ENCODE results near the gene MORC4.

Gene MORC4

DNA sequence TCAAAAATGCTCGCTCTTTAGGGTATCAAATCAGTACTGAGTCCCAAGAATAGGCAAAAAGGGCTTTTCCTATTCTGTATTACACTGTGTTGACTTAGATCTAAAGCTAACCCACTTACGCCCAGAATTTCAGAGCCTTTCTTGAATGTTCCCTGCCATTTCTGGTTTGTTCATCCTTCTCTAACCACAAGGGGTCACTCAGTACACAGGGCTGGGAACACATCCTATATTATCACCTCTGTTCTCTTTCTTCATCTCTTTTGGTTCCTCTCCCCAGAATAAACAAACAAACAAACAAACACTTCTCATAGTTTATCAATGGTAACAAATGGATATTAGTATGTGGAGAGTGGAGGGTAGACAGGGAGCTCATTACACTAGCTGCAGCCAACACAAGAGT, 25.5 kb upstream of the MORC4 start:
- Histone ChIP-seq H3K79me2 (ENCODE audit: control insufficient read depth, low read length) (no peaks in the 10 kb centered on the region), H3K4me1 (ENCODE audit: control insufficient read depth, low read length) (no peaks in the 10 kb centered on the region), H3F3A (ENCODE audit: control insufficient read depth, insufficient read depth) (no peaks in the 10 kb centered on the region), H3K27me3 (ENCODE audit: control insufficient read depth, low read length) (no peaks in the 10 kb centered on the region), H3K9me3 (ENCODE audit: control insufficient read depth, insufficient read depth, low read length) (no peaks in the 10 kb centered on the region), H3K27ac (ENCODE audit: low read depth, low read length) (no peak overlapping the region), H3K4me3 (ENCODE audit: low read length) (no peak overlapping the region), H3K9me2 (replicated peaks; ENCODE audit: control insufficient read depth, low read length) (no peaks in the 10 kb centered on the region), H4K20me1 (ENCODE audit: control insufficient read depth, insufficient read depth, low read depth, low read length) (no peaks in the 10 kb centered on the region), H3K4me2 (ENCODE audit: low read length) (no peak overlapping the region), H3K36me3 (ENCODE audit: control insufficient read depth, low read length) (no peaks in the 10 kb centered on the region)
- no peak for TF ChIP-seq EZH2phosphoT487 (IDR thresholded peaks at IDR 0.05; ENCODE audit: borderline replicate concordance, low read length)
- TF ChIP-seq, protein P1, sequence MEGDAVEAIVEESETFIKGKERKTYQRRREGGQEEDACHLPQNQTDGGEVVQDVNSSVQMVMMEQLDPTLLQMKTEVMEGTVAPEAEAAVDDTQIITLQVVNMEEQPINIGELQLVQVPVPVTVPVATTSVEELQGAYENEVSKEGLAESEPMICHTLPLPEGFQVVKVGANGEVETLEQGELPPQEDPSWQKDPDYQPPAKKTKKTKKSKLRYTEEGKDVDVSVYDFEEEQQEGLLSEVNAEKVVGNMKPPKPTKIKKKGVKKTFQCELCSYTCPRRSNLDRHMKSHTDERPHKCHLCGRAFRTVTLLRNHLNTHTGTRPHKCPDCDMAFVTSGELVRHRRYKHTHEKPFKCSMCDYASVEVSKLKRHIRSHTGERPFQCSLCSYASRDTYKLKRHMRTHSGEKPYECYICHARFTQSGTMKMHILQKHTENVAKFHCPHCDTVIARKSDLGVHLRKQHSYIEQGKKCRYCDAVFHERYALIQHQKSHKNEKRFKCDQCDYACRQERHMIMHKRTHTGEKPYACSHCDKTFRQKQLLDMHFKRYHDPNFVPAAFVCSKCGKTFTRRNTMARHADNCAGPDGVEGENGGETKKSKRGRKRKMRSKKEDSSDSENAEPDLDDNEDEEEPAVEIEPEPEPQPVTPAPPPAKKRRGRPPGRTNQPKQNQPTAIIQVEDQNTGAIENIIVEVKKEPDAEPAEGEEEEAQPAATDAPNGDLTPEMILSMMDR (IDR thresholded peaks at IDR 0.05; ENCODE audit: low read depth, low read length, poor library complexity, severe bottlenecking): peak; percentile 52

DNA sequence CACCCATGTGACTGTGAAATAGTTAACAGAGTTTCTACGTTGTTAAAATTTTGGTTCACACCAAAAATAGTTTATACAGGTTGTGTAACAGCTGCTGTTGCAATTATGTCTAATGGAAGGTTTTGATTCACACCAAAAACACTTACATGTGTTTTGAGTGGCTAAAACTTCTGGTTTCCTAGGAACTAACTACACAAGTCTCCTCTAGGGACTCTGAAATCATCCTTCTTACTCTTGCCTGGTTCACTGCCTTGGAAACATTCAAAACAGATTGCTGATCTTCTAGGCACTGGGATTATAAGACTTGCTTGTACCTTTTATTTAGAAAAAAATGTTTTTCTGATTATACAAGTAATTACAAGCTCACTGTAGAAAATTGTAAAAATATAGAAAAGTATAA, 14.9 kb upstream of the MORC4 start:
- Histone ChIP-seq H3K9me3 (ENCODE audit: control insufficient read depth, insufficient read depth, low read length) (no peaks in the 10 kb centered on the region), H4K20me1 (ENCODE audit: control insufficient read depth, insufficient read depth, low read depth, low read length) (no peaks in the 10 kb centered on the region), H3K4me1 (ENCODE audit: control insufficient read depth, low read length) (no peaks in the 10 kb centered on the region), H3K79me2 (ENCODE audit: control insufficient read depth, low read length) (no peaks in the 10 kb centered on the region), H3F3A (ENCODE audit: control insufficient read depth, insufficient read depth) (no peaks in the 10 kb centered on the region), H3K9me2 (replicated peaks; ENCODE audit: control insufficient read depth, low read length) (no peaks in the 10 kb centered on the region), H3K36me3 (ENCODE audit: control insufficient read depth, low read length) (no peaks in the 10 kb centered on the region), H3K27ac (ENCODE audit: low read depth, low read length) (no peak overlapping the region), H3K4me3 (ENCODE audit: low read length) (no peak overlapping the region), H3K27me3 (ENCODE audit: control insufficient read depth, low read length) (no peaks in the 10 kb centered on the region), H3K4me2 (ENCODE audit: low read length) (no peak overlapping the region)
- no peak for TF ChIP-seq EZH2phosphoT487 (IDR thresholded peaks at IDR 0.05; ENCODE audit: borderline replicate concordance, low read length)
- TF ChIP-seq, protein P1 (IDR thresholded peaks at IDR 0.05; ENCODE audit: low read depth, low read length, poor library complexity, severe bottlenecking): no peak

DNA sequence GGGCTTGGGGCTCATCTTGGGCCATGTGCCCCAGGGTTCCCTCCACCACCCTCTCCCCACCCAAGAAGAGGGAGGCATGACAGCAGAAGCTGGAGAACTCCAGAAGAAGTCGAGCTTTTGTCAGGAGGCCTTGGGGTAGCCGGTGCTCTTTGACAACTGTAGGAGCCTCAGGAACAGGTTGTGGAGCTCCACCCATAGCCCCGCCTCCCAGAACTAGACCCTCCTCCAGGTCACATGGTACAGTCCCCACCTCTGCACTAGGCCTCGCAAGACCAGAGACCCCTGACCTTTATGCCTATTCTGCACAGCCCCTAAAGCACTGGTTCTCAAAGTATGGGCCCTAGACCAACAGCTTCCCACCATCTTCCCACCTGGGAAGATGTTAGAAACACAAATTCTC, 8.0 kb upstream of the MORC4 start:
- no peak overlapping the region for H3K4me3 ChIP-seq (ENCODE audit: low read length)
- H3K79me2 ChIP-seq (ENCODE audit: control insufficient read depth, low read length): no peaks in the 10 kb centered on the region
- no peak overlapping the region for H3K27ac ChIP-seq (ENCODE audit: low read depth, low read length)
- H3F3A ChIP-seq (ENCODE audit: control insufficient read depth, insufficient read depth): no peaks in the 10 kb centered on the region
- no peaks in the 10 kb centered on the region for H3K9me3 ChIP-seq (ENCODE audit: control insufficient read depth, insufficient read depth, low read length)
- H4K20me1 ChIP-seq (ENCODE audit: control insufficient read depth, insufficient read depth, low read depth, low read length): no peaks in the 10 kb centered on the region
- H3K27me3 ChIP-seq (ENCODE audit: control insufficient read depth, low read length): no peaks in the 10 kb centered on the region
- H3K4me2 ChIP-seq (ENCODE audit: low read length): no peak overlapping the region
- no peaks in the 10 kb centered on the region for H3K4me1 ChIP-seq (ENCODE audit: control insufficient read depth, low read length)
- no peaks in the 10 kb centered on the region for H3K36me3 ChIP-seq (ENCODE audit: control insufficient read depth, low read length)
- H3K9me2 ChIP-seq (replicated peaks; ENCODE audit: control insufficient read depth, low read length): no peaks in the 10 kb centered on the region
- no peak for TF ChIP-seq EZH2phosphoT487 (IDR thresholded peaks at IDR 0.05; ENCODE audit: borderline replicate concordance, low read length)
- TF ChIP-seq, protein P1 (IDR thresholded peaks at IDR 0.05; ENCODE audit: low read depth, low read length, poor library complexity, severe bottlenecking): no peak

Measured in DOHH2 (cell line).